Measurements from ENCODE around the gene ABI2. TPM values are rescaled to one million over a fixed set of nuclear protein-coding genes. Genes with fewer than 3 reads are reported as not detected.

Gene ABI2
- total and polyA plus RNA-seq, 2 of the 4 experiments (the other 2 are of a cell fraction) = 35.7 to 54.0 TPM

- H2BK20ac ChIP-seq (ENCODE audit: low read depth, low read length) = no peak overlapping the region
- no peaks in the 10 kb centered on the region for H3K9me3 ChIP-seq (ENCODE audit: control insufficient read depth, insufficient read depth, low read length)
- H3K4me2 ChIP-seq (ENCODE audit: low read depth, low read length) = no peak overlapping the region
- BruUV-seq (replicated peaks) = no TSS peak
- no peak overlapping the region for H4K8ac ChIP-seq (ENCODE audit: low read depth in 2 of 2, low read length in 2 of 2)
- no peaks in the 10 kb centered on the region for H4K20me1 ChIP-seq (ENCODE audit: insufficient read depth, low read length)
- intact Hi-C loops (cut with micrococcal nuclease) = no loop called here
- no peak overlapping the region for H3K56ac ChIP-seq (ENCODE audit: extremely low read depth, insufficient read depth, low read length)
- H3K36me3 ChIP-seq (ENCODE audit: control insufficient read depth, insufficient read depth, low read length) = peaks cover 38% of the 10 kb centered on the region
- H3K9me1 ChIP-seq (ENCODE audit: insufficient read depth, low read length) = peaks cover 13% of the 10 kb centered on the region
- no peak overlapping the region for H4K91ac ChIP-seq (ENCODE audit: insufficient read depth, low read depth, low read length)
- no peak overlapping the region for H4K5ac ChIP-seq (ENCODE audit: low read depth, low read length)
- TF ChIP-seq MAFK (IDR thresholded peaks at IDR 0.05; ENCODE audit: low read depth, low read length) = no peak
- no peak for TF ChIP-seq RAD21 (IDR thresholded peaks at IDR 0.05; ENCODE audit: low read length)
- TF ChIP-seq MXI1 (IDR thresholded peaks at IDR 0.05; ENCODE audit: borderline replicate concordance, low read depth, low read length) = no peak
- TF ChIP-seq NFE2L2 (IDR thresholded peaks at IDR 0.05; ENCODE audit: low read depth, low read length) = no peak
- no peak for TF ChIP-seq CEBPB (IDR thresholded peaks at IDR 0.05; ENCODE audit: low read depth, low read length)
- TF ChIP-seq CHD1 (IDR thresholded peaks at IDR 0.05; ENCODE audit: low read depth, low read length) = no peak
- no peak for TF ChIP-seq RFX5 (IDR thresholded peaks at IDR 0.05; ENCODE audit: low read depth, low read length)
- no peak for TF ChIP-seq POLR2A (IDR thresholded peaks at IDR 0.05; ENCODE audit: low read depth, low read length)
- TF ChIP-seq SMC3 (IDR thresholded peaks at IDR 0.05; ENCODE audit: low read depth, low read length) = no peak
- TF ChIP-seq BHLHE40 (IDR thresholded peaks at IDR 0.05; ENCODE audit: low read depth, low read length) = no peak
- no peak for TF ChIP-seq USF2 (IDR thresholded peaks at IDR 0.05; ENCODE audit: low read depth, low read length)
- TF ChIP-seq ELK1 (IDR thresholded peaks at IDR 0.05; ENCODE audit: borderline replicate concordance, low read depth, low read length) = no peak
- TF ChIP-seq RCOR1 (IDR thresholded peaks at IDR 0.05; ENCODE audit: insufficient replicate concordance, low read length) = no peak
- TF ChIP-seq MAZ (IDR thresholded peaks at IDR 0.05; ENCODE audit: borderline replicate concordance, low read depth, low read length) = no peak
- TF ChIP-seq CTCF (conservative IDR thresholded peaks at IDR 0.05; ENCODE audit: low read depth, low read length) = no peak
- TF ChIP-seq FOS (IDR thresholded peaks at IDR 0.05; ENCODE audit: low read depth, low read length) = no peak
- dilution Hi-C loops (cut with HindIII; ENCODE audit: low sequenced_read_pairs, unreplicated experiment) = no loop called here
- no peak overlapping the region for H2AK9ac ChIP-seq (replicated peaks; ENCODE audit: low read depth, low read length, poor library complexity)
- ATAC-seq (ENCODE audit: low read depth) (no peak), DNase-seq (no peak)
- no peak overlapping the region for H3K4ac ChIP-seq (ENCODE audit: low read depth, low read length)
- no peak overlapping the region for H2BK5ac ChIP-seq (ENCODE audit: low read depth, low read length, poor library complexity, severe bottlenecking)
- H3K23ac ChIP-seq (ENCODE audit: low read depth, low read length) = no peak overlapping the region
- H3K79me1 ChIP-seq (ENCODE audit: low read depth in 1 of 2, low read length in 2 of 2) = peaks cover 20 to 38% of the 10 kb centered on the region in 2 experiments
- no peak overlapping the region for H2AFZ ChIP-seq (replicated peaks; ENCODE audit: low read length, poor library complexity)
- H2BK120ac ChIP-seq (ENCODE audit: low read depth, low read length) = no peak overlapping the region
- H3K9ac ChIP-seq (ENCODE audit: low read depth, low read length) = no peak overlapping the region
- WGBS, 2 experiments (ENCODE audit: extremely low coverage in 2 of 2, insufficient read length in 1 of 2) = 100% methylated on average over 1 of the region's 4 CpGs; no CpG with 5 or more reads in 1 of the 2 experiments
- H3K4me1 ChIP-seq (ENCODE audit: control insufficient read depth, insufficient read depth, low read length) = peaks cover 2% of the 10 kb centered on the region
- no peaks in the 10 kb centered on the region for H3K27me3 ChIP-seq (ENCODE audit: control insufficient read depth, insufficient read depth, low read length)
- H3K4me3 ChIP-seq (ENCODE audit: insufficient read depth, low read depth, low read length) = no peak overlapping the region
- H3K27ac ChIP-seq (ENCODE audit: insufficient read depth, low read length) = no peak overlapping the region
- H2AK5ac ChIP-seq (ENCODE audit: low read depth, low read length) = no peak overlapping the region
- POLR2A ChIA-PET (ENCODE audit: unreplicated experiment) = no interaction called here
- no peak overlapping the region for H2BK15ac ChIP-seq (ENCODE audit: low read depth, low read length)
- CTCF ChIA-PET = no interaction called here
- in situ Hi-C loops (cut with MboI; ENCODE audit: low sequenced_read_pairs) = no loop called here
- no peak overlapping the region for H3K14ac ChIP-seq (replicated peaks; ENCODE audit: low read depth, low read length)
- H3K18ac ChIP-seq (ENCODE audit: low read depth, low read length) = no peak overlapping the region
These were observed 112.5 kb downstream of the ABI2 start for GRCh38 chr2:203440671-203441070.
